ENCODE measurements around the gene TSEN2.

Gene TSEN2

GRCh38 chr3:12484198-12484982 lies at the start of gene TSEN2:
TSEN2 (plus strand) TSS chr3:12484480; CDS start chr3:12489801, 5,321 bp downstream.
- peak within 1 kb of the TSS; percentile 91 for H3K4me3 ChIP-seq (ENCODE audit: low read length)
- peak; percentile 44 for TF ChIP-seq CTCF (conservative IDR thresholded peaks at IDR 0.05; ENCODE audit: low read length)
- peak; percentile 89 for DNase-seq (ENCODE audit: low read depth)

GRCh38 chr3:12436514-12437220 lies 47.6 kb upstream of the TSEN2 start:
- H3K4me3 ChIP-seq (ENCODE audit: low read length), result peak overlapping the region; percentile 23
- TF ChIP-seq CTCF (conservative IDR thresholded peaks at IDR 0.05; ENCODE audit: low read length), result no peak
- DNase-seq (ENCODE audit: low read depth), result peak; percentile 60

- TF ChIP-seq CTCF (conservative IDR thresholded peaks at IDR 0.05; ENCODE audit: low read length), result no peak
- no peak for DNase-seq (ENCODE audit: low read depth)
These were observed 47.1 kb upstream of the TSEN2 start for GRCh38 chr3:12437221-12437605.

GRCh38 chr3:12437861-12438260 lies 46.4 kb upstream of the TSEN2 start:
- no peak for TF ChIP-seq CTCF (conservative IDR thresholded peaks at IDR 0.05; ENCODE audit: low read length)
- H3K4me3 ChIP-seq (ENCODE audit: low read length), result no peak overlapping the region
- DNase-seq (ENCODE audit: low read depth), result no peak

More at GRCh38 chr3:12437221-12437605, 47.1 kb upstream of the TSEN2 start:
- H3K4me3 ChIP-seq (ENCODE audit: low read length), result no peak overlapping the region; the same call in 1 of the 2 replicates

- TF ChIP-seq CTCF (conservative IDR thresholded peaks at IDR 0.05; ENCODE audit: low read length), result no peak
- no peak overlapping the region for H3K4me3 ChIP-seq (ENCODE audit: low read length)
- DNase-seq (ENCODE audit: low read depth), result no peak
These were observed 46.0 kb upstream of the TSEN2 start for GRCh38 chr3:12438318-12438717.

- no peak overlapping the region for H3K4me3 ChIP-seq (ENCODE audit: low read length)
- TF ChIP-seq CTCF (conservative IDR thresholded peaks at IDR 0.05; ENCODE audit: low read length), result no peak
- DNase-seq (ENCODE audit: low read depth), result no peak
These were observed 44.9 kb upstream of the TSEN2 start for GRCh38 chr3:12439161-12439940.
